GM12891 (cell line): ENCODE measurements around the gene AMZ2.
"Not testable (repeated sequence)": the region's sequence is repeated elsewhere in the genome, so short reads cannot be mapped to it uniquely, and the experiment has no call there.

ENCODE experiments used
- POLR2A ChIP-seq: IDR thresholded peaks from 2 replicates; pipeline ENCODE4 v1.6.1; 2011; ENCODE audit warnings: low read depth, low read length, control low read depth
- POLR2AphosphoS5 ChIP-seq: IDR thresholded peaks from 2 replicates; pipeline ENCODE4 v1.6.1; 2011; ENCODE audit warnings: low read depth, low read length, control low read depth
- POU2F2 ChIP-seq: IDR thresholded peaks from 2 replicates; pipeline ENCODE4 v1.6.1; 2011; ENCODE audit warnings: low read depth, mild to moderate bottlenecking, control low read depth, low read length, moderate library complexity
- SPI1 ChIP-seq: IDR thresholded peaks from 2 replicates; pipeline ENCODE4 v1.6.1; 2011; ENCODE audit warnings: low read depth, low read length, control low read depth
- TAF1 ChIP-seq: IDR thresholded peaks from 2 replicates; pipeline ENCODE4 v1.6.1; 2011; ENCODE audit warnings: low read depth, low read length, control low read depth

- TF ChIP-seq POLR2A, POLR2AphosphoS5, TAF1, SPI1, POU2F2: not testable (repeated sequence)
Measured at GRCh38 chr17:68231131-68231530, 16.7 kb upstream of the AMZ2 start.
